GM12878 (cell line): ENCODE measurements around the gene BEX1. TPM values are rescaled to one million over a fixed set of nuclear protein-coding genes. Genes with fewer than 3 reads are reported as not detected.
"Not testable (repeated sequence)": the region's sequence is repeated elsewhere in the genome, so short reads cannot be mapped to it uniquely, and the experiment has no call there.

Experiments
- ATAC-seq: fragments of 200-7000 bp; cut with Tn5 transposase; 3 replicates; pipeline ENCODE4 v1.9.1; 2020; ENCODE audit warnings: mild to moderate bottlenecking, moderate library complexity
- Bru-seq: library from RNA; stranded (reverse); fragments of 400-500 nt; gene quantifications from one replicate; lab custom pipeline; 2021; lab: Mats Ljungman, UMichigan
- BruChase-seq, 2 experiments: library from RNA; stranded (reverse); fragments of 400-500 nt; gene quantifications; one replicate each; lab custom pipeline; 2021; lab: Mats Ljungman, UMichigan
- BruUV-seq: library from RNA; stranded (reverse); fragments of 400-500 nt; replicated peaks from 2 replicates; lab custom pipeline; 2021; lab: Mats Ljungman, UMichigan
- CTCF ChIA-PET: fragments of 300-600 bp; sonication (Branson Sonifier 250); formaldehyde crosslinking; extraction: SDS; loops from one replicate; lab custom pipeline; 2021; ENCODE audit warnings: inconsistent platforms; lab: Yijun Ruan, JAX
- POLR2A ChIA-PET: fragments of 350-600 bp; formaldehyde crosslinking; extraction: SDS; loops from one replicate; lab custom pipeline; 2021; ENCODE audit warnings: inconsistent platforms; lab: Charles Lee
- RAD21 ChIA-PET: fragments of 300-600 bp; sonication (Branson Sonifier 250); formaldehyde crosslinking; loops from one replicate; lab custom pipeline; 2023; ENCODE audit warnings: antibody characterized with exemption; ENCODE audit not compliant: unreplicated experiment; lab: Charles Lee
- SMC1A ChIA-PET: fragments of 300-600 bp; sonication (Branson Sonifier 250); formaldehyde crosslinking; loops from one replicate; lab custom pipeline; 2023; ENCODE audit not compliant: unreplicated experiment, uncharacterized antibody; lab: Charles Lee
- DNase-seq: peaks from one replicate; pipeline ENCODE4 v3.0.0-alpha.2; 2011; ENCODE audit warnings: low read depth, low spot score
- FAIRE-seq: peaks from 3 replicates; lab custom pipeline; 2011; peaks lifted over from hg19 to GRCh38; lab: Jason Lieb, UNC
- H2AFZ ChIP-seq: 2 replicates; pipeline ENCODE4 v1.6.0; 2011; ENCODE audit warnings: low read depth, low read length, control low read depth; ENCODE audit not compliant: control insufficient read depth
- H3K27ac ChIP-seq: 2 replicates; pipeline ENCODE4 v1.5.1; 2011; ENCODE audit warnings: control low read depth; ENCODE audit not compliant: control insufficient read depth, insufficient read depth
- H3K27me3 ChIP-seq, 2 experiments: replicated peaks in 1 of 2; 2 replicates each; pipeline versions ENCODE4 v1.6.0 to v1.6.1; 2011; ENCODE audit warnings: low read length in 1 of 2; ENCODE audit not compliant: control insufficient read depth in 2 of 2, insufficient read depth in 2 of 2
- H3K36me3 ChIP-seq, 2 experiments: 2 replicates each; pipeline ENCODE4 v1.5.1; 2011; ENCODE audit warnings: low read length in 1 of 2; ENCODE audit not compliant: control insufficient read depth in 2 of 2, insufficient read depth in 2 of 2
- H3K4me1 ChIP-seq: 2 replicates; pipeline ENCODE4 v1.6.1; 2011; ENCODE audit warnings: mild to moderate bottlenecking, low read length, moderate library complexity, mixed read lengths; ENCODE audit not compliant: control insufficient read depth, insufficient read depth
- H3K4me2 ChIP-seq: 2 replicates; pipeline ENCODE4 v1.6.0; 2011; ENCODE audit warnings: control low read depth; ENCODE audit not compliant: control insufficient read depth, insufficient read depth
- H3K4me3 ChIP-seq: fragments of 200-600 bp; sonication (generic); 2 replicates; pipeline ENCODE4 v1.5.1; 2016
- H3K79me2 ChIP-seq: 2 replicates; pipeline ENCODE4 v1.6.0; 2011; ENCODE audit warnings: low read length; ENCODE audit not compliant: control insufficient read depth, insufficient read depth
- H3K9ac ChIP-seq: 2 replicates; pipeline ENCODE4 v1.8.0; 2011; ENCODE audit warnings: low read length, control low read depth, mixed read lengths; ENCODE audit not compliant: control insufficient read depth, insufficient read depth
- H3K9me3 ChIP-seq: replicated peaks from 3 replicates; pipeline ENCODE4 v1.5.1; 2011; ENCODE audit warnings: mild to moderate bottlenecking, low read length; ENCODE audit not compliant: control insufficient read depth, insufficient read depth
- H4K20me1 ChIP-seq: 2 replicates; pipeline ENCODE4 v1.6.0; 2011; ENCODE audit not compliant: control insufficient read depth, insufficient read depth
- BHLHE40 ChIP-seq, 2 experiments: fragments of 450-650 bp in 1 of 2; IDR thresholded peaks; 2 replicates each; pipeline ENCODE4 v1.6.1; 2011 to 2017; ENCODE audit warnings: low read depth in 2 of 2, borderline replicate concordance in 1 of 2, improper control_type of control experiment in 1 of 2, low read length in 1 of 2, mild to moderate bottlenecking in 1 of 2
- BMI1 ChIP-seq: fragments of 450-650 bp; IDR thresholded peaks from 2 replicates; pipeline ENCODE4 v1.6.1; 2016; ENCODE audit warnings: mild to moderate bottlenecking, moderate library complexity, borderline replicate concordance
- RB1 ChIP-seq: fragments of 450-650 bp; formaldehyde crosslinking; IDR thresholded peaks from 2 replicates; pipeline ENCODE4 v1.6.1; 2017; ENCODE audit warnings: mild to moderate bottlenecking, borderline replicate concordance
- SMAD5 ChIP-seq: IDR thresholded peaks from 2 replicates; pipeline ENCODE4 v1.6.1; 2016; ENCODE audit warnings: antibody characterized with exemption, low read depth
- ZNF274 ChIP-seq: IDR thresholded peaks from one replicate; pipeline ENCODE4 v1.8.0; 2011; ENCODE audit not compliant: insufficient read length, insufficient read depth
- WGBS: methylation state at CpG from one replicate; pipeline ENCODE4 v1.1.6; 2016; ENCODE audit warnings: low lambda C conversion rate; ENCODE audit not compliant: insufficient replicate concordance, insufficient coverage; ENCODE audit errors: missing lambda C conversion rate; 5-methylcytosine and 5-hydroxymethylcytosine counted together
- in situ Hi-C: fragments of 300-500 bp; cut with MboI; formaldehyde crosslinking; loops from 9 replicates; pipeline ENCODE4 v1.14.3; 2018; ENCODE audit warnings: mixed read lengths
- intact Hi-C: fragments of 100-400 bp; cut with micrococcal nuclease; formaldehyde crosslinking; loops from one replicate; pipeline ENCODE4 v1.14.2; 2022; ENCODE audit not compliant: unreplicated experiment
- long read RNA-seq, 2 experiments: library from polyadenylated mRNA; unstranded; transcript quantifications; one replicate each; pipeline ENCODE4 v2.0.0, GENCODE V29; 2019 to 2020
- polyA minus RNA-seq, 3 experiments: library from RNA; depleted of rRNA, polyadenylated mRNA; stranded (reverse); fragments of >200 nt; gene quantifications; 2 replicates each; pipeline ENCODE4 v1.2.3, GENCODE V29; 2011
- polyA plus RNA-seq, 11 experiments: library from polyadenylated mRNA; depleted of rRNA in 4 of 11; unstranded in 6 of 11; stranded (reverse) in 5 of 11; fragments of >200 nt; fragmentation: Nextera tagmentation in 4 of 11; fragmentation: Illumina TruSeq in 1 of 11; extraction: Ambion mirVana in 4 of 11; extraction: Trizol in 1 of 11; gene quantifications; 1 replicate in 1 of 11; 2 replicates in 10 of 11; pipeline versions ENCODE4 v1.2.1 to v1.2.3, GENCODE V29; 2011 to 2016; ENCODE audit warnings: inconsistent platforms in 2 of 11, missing spikeins in 2 of 11, low read depth in 1 of 11
- total RNA-seq, 4 experiments: library from RNA; depleted of rRNA in 3 of 4; stranded (reverse); fragments of >200 nt in 3 of 4; fragmentation: Illumina TruSeq in 1 of 4; extraction: Trizol in 1 of 4; gene quantifications; 2 replicates each; pipeline versions ENCODE4 v1.2.1 to v1.2.3, GENCODE V29; 2013 to 2021
- TF ChIP-seq, protein P1 (sequence below): fragments of 450-650 bp; IDR thresholded peaks from 2 replicates; pipeline ENCODE4 v1.6.1; 2016; ENCODE audit warnings: mild to moderate bottlenecking

BEX1 gene
- not detected in 2 replicates for total RNA-seq (2013; cell fraction: nucleolus; rRNA removed)
- total RNA-seq (2014; rRNA removed): not detected in 2 replicates
- total RNA-seq (2014; rRNA removed; fragmentation: Illumina TruSeq; extraction: Trizol): not detected in 2 replicates
- total RNA-seq (2021): not detected in 2 replicates
- not detected for polyA plus RNA-seq (2011; ENCODE audit: low read depth)
- polyA plus RNA-seq (2011; rRNA removed): 3.8 and 4.8 TPM in 2 replicates
- 1.6 and 2.1 TPM in 2 replicates for polyA plus RNA-seq (2011; cell fraction: cytosol; rRNA removed)
- polyA plus RNA-seq (2011; cell fraction: nucleus; rRNA removed): 0.70 and 1.4 TPM in 2 replicates
- not detected in 2 replicates for polyA plus RNA-seq (2012)
- polyA plus RNA-seq (2014; fragmentation: Illumina TruSeq; extraction: Trizol): not detected in 2 replicates
- not detected for polyA plus RNA-seq (2014; fragmentation: Nextera tagmentation; extraction: Ambion mirVana)
- polyA plus RNA-seq (2014; rRNA removed): not detected in 2 replicates
- polyA plus RNA-seq (2016; fragmentation: Nextera tagmentation; extraction: Ambion mirVana): under 1 TPM in 1 of 2 experiments, not detected in 1; 0.19 TPM
- 0.80 TPM in 1 of 2 replicates, not detected in the other for polyA minus RNA-seq (2011; rRNA and poly(A)+ RNA removed)
- not detected in 2 replicates for polyA minus RNA-seq (2011; cell fraction: cytosol; rRNA and poly(A)+ RNA removed)
- polyA minus RNA-seq (2011; cell fraction: nucleus; rRNA and poly(A)+ RNA removed): 0.57 TPM in 1 of 2 replicates, not detected in the other
- not detected for Bru-seq, nascent RNA
- not detected for BruChase-seq, experiment 1, labeled RNA remaining after a 6-hour chase
- percentile 27 among the genes with signal in this experiment for BruChase-seq, experiment 2, labeled RNA remaining after a 2-hour chase
- long read RNA-seq, experiment 1: 0 reads
- long read RNA-seq, experiment 2: 0 reads

DNA sequence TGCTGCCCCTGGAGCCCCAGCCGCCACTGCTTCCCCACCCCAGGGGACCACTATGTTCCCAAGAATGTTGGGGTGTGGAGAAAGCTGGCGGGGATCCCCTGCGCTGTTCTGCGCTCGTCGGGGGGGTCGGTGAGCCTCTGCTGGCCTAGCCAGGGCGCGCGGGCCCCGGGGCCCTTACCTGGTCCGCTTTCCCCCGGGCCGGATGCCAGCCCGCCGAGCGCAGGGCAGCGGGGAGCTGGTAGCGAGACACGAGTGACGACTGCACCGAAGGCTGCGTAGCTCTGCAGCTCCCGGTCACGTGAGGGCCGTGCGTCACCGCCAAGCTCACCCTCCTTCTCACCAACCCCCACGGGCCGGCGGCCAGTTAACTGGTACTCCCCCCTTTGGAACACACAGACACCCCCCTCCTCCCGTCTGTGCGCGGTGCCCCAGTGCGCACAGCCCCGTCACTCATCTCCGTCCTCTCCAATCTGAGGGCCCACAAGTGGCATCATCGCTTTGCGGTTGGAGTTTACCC lies at the start of gene BEX1:
Gene BEX1 (minus strand): TSS at position 254 of the 517 bp plus-strand sequence. CDS start 897 bp downstream, outside the sequence.
- 58% methylated on average over 39 of the region's 39 CpGs for WGBS
- CTCF ChIA-PET: no interaction called here

GRCh38 chrX:103109497-103109896 lies 45.5 kb upstream of the BEX1 start:
- H3K4me1 ChIP-seq, H3K79me2 ChIP-seq, H3K27ac ChIP-seq, H3K4me3 ChIP-seq, intact Hi-C loops, CTCF ChIA-PET, FAIRE-seq, H2AFZ ChIP-seq, H3K27me3 ChIP-seq, POLR2A ChIA-PET, H3K9me3 ChIP-seq, RAD21 ChIA-PET, in situ Hi-C loops, BruUV-seq, H3K4me2 ChIP-seq, H3K36me3 ChIP-seq, H3K9ac ChIP-seq, DNase-seq, ATAC-seq, SMC1A ChIA-PET, H4K20me1 ChIP-seq: not testable (repeated sequence)
- 72% methylated on average over 6 of the region's 6 CpGs for WGBS

More for the DNA sequence above, at the start of gene BEX1:
- RAD21 ChIA-PET: no interaction called here
- POLR2A ChIA-PET: no interaction called here
- no peak within 1 kb of the TSS for H3K9ac ChIP-seq
- no peak within 1 kb of the TSS for H3K27ac ChIP-seq
- H3K79me2 ChIP-seq: no peaks in the 10 kb centered on the region
- H3K4me2 ChIP-seq: no peak within 1 kb of the TSS
- no peak within 1 kb of the TSS for H2AFZ ChIP-seq
- DNase-seq (no peak), FAIRE-seq (no peak), ATAC-seq (no peak)
- SMC1A ChIA-PET: no interaction called here
- intact Hi-C loops: no loop called here
- no peaks in the 10 kb centered on the region for H3K4me1 ChIP-seq
- no peaks in the 10 kb centered on the region for H3K36me3 ChIP-seq
- H4K20me1 ChIP-seq: no peaks in the 10 kb centered on the region
- no peak within 1 kb of the TSS for H3K4me3 ChIP-seq
- in situ Hi-C loops: no loop called here
- no peaks in the 10 kb centered on the region for H3K27me3 ChIP-seq
- BruUV-seq: no TSS peak
- H3K9me3 ChIP-seq: no peaks in the 10 kb centered on the region
- TF ChIP-seq BHLHE40 (IDR thresholded peaks at IDR 0.05; ENCODE audit: borderline replicate concordance in 1 of 2, low read depth in 2 of 2, low read length in 1 of 2) (0 out of 4 replicates have a peak, but pooled peaks of 1 of the 2 experiments have one; percentile 20), SMAD5 (no peak), RB1 (no peak), BMI1 (no peak), ZNF274 (no peak)
- TF ChIP-seq, protein P1, sequence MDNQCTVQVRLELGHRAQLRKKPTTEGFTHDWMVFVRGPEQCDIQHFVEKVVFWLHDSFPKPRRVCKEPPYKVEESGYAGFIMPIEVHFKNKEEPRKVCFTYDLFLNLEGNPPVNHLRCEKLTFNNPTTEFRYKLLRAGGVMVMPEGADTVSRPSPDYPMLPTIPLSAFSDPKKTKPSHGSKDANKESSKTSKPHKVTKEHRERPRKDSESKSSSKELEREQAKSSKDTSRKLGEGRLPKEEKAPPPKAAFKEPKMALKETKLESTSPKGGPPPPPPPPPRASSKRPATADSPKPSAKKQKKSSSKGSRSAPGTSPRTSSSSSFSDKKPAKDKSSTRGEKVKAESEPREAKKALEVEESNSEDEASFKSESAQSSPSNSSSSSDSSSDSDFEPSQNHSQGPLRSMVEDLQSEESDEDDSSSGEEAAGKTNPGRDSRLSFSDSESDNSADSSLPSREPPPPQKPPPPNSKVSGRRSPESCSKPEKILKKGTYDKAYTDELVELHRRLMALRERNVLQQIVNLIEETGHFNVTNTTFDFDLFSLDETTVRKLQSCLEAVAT: no peak
